ENCODE measurements around the gene TSC2.
"Not testable (repeated sequence)": the region's sequence is repeated elsewhere in the genome, so short reads cannot be mapped to it uniquely, and the experiment has no call there.

The TSC2 gene

GRCh38 chr16:2091547-2092255 lies 43.9 kb downstream of the TSC2 start:
- in situ Hi-C loops (cut with MboI; ENCODE audit: low pct_unique_long_range_greater_than_20kb, low sequenced_read_pairs): no loop called here
- no peak for DNase-seq

GRCh38 chr16:2092256-2092620 lies 44.5 kb downstream of the TSC2 start:
- no peak for DNase-seq
- in situ Hi-C loops (cut with MboI; ENCODE audit: low pct_unique_long_range_greater_than_20kb, low sequenced_read_pairs): no loop called here

- in situ Hi-C loops (cut with MboI; ENCODE audit: low pct_unique_long_range_greater_than_20kb, low sequenced_read_pairs): no loop called here
- no peak for DNase-seq
Measured at GRCh38 chr16:2092866-2093265, 45.1 kb downstream of the TSC2 start.

- no peak for DNase-seq
- in situ Hi-C loops (cut with MboI; ENCODE audit: low pct_unique_long_range_greater_than_20kb, low sequenced_read_pairs): no loop called here
Measured at GRCh38 chr16:2093793-2094192, 46.0 kb downstream of the TSC2 start.

GRCh38 chr16:2095315-2095853 lies 47.6 kb downstream of the TSC2 start:
- in situ Hi-C loops (cut with MboI; ENCODE audit: low pct_unique_long_range_greater_than_20kb, low sequenced_read_pairs): no loop called here
- DNase-seq: no peak

GRCh38 chr16:2095918-2096582 lies 48.3 kb downstream of the TSC2 start:
- no peak for DNase-seq
- in situ Hi-C loops (cut with MboI; ENCODE audit: low pct_unique_long_range_greater_than_20kb, low sequenced_read_pairs): no loop called here

GRCh38 chr16:2096853-2097595 lies 49.2 kb downstream of the TSC2 start:
- in situ Hi-C loops (cut with MboI; ENCODE audit: low pct_unique_long_range_greater_than_20kb, low sequenced_read_pairs): no loop called here
- no peak for DNase-seq

GRCh38 chr16:2097689-2098088 lies 49.9 kb downstream of the TSC2 start:
- DNase-seq; in situ Hi-C loops (cut with MboI; ENCODE audit: low pct_unique_long_range_greater_than_20kb, low sequenced_read_pairs): not testable (repeated sequence)

- DNase-seq; in situ Hi-C loops (cut with MboI; ENCODE audit: low pct_unique_long_range_greater_than_20kb, low sequenced_read_pairs): not testable (repeated sequence)
Measured at GRCh38 chr16:2101581-2101980, 53.8 kb downstream of the TSC2 start.

- in situ Hi-C loops (cut with MboI; ENCODE audit: low pct_unique_long_range_greater_than_20kb, low sequenced_read_pairs): no loop called here
- DNase-seq: no peak
Measured at GRCh38 chr16:2102471-2102870, 54.7 kb downstream of the TSC2 start.

- in situ Hi-C loops (cut with MboI; ENCODE audit: low pct_unique_long_range_greater_than_20kb, low sequenced_read_pairs): not testable (repeated sequence)
Measured at GRCh38 chr16:2104464-2104863, 56.7 kb downstream of the TSC2 start.

GRCh38 chr16:2105291-2105690 lies 57.5 kb downstream of the TSC2 start:
- in situ Hi-C loops (cut with MboI; ENCODE audit: low pct_unique_long_range_greater_than_20kb, low sequenced_read_pairs); DNase-seq: not testable (repeated sequence)

More at GRCh38 chr16:2104464-2104863, 56.7 kb downstream of the TSC2 start:
- not testable (repeated sequence) for DNase-seq

GRCh38 chr16:2105769-2106168 lies 58.0 kb downstream of the TSC2 start:
- in situ Hi-C loops (cut with MboI; ENCODE audit: low pct_unique_long_range_greater_than_20kb, low sequenced_read_pairs); DNase-seq: not testable (repeated sequence)

- in situ Hi-C loops (cut with MboI; ENCODE audit: low pct_unique_long_range_greater_than_20kb, low sequenced_read_pairs); DNase-seq: not testable (repeated sequence)
Measured at GRCh38 chr16:2106211-2106610, 58.4 kb downstream of the TSC2 start.

- in situ Hi-C loops (cut with MboI; ENCODE audit: low pct_unique_long_range_greater_than_20kb, low sequenced_read_pairs); DNase-seq: not testable (repeated sequence)
Measured at GRCh38 chr16:2107121-2107790, 59.5 kb downstream of the TSC2 start.

GRCh38 chr16:2107791-2108125 lies 60.0 kb downstream of the TSC2 start:
- DNase-seq; in situ Hi-C loops (cut with MboI; ENCODE audit: low pct_unique_long_range_greater_than_20kb, low sequenced_read_pairs): not testable (repeated sequence)

- in situ Hi-C loops (cut with MboI; ENCODE audit: low pct_unique_long_range_greater_than_20kb, low sequenced_read_pairs); DNase-seq: not testable (repeated sequence)
Measured at GRCh38 chr16:2108446-2109270, 60.9 kb downstream of the TSC2 start.

- DNase-seq; in situ Hi-C loops (cut with MboI; ENCODE audit: low pct_unique_long_range_greater_than_20kb, low sequenced_read_pairs): not testable (repeated sequence)
Measured at GRCh38 chr16:2109271-2109580, 61.4 kb downstream of the TSC2 start.

- in situ Hi-C loops (cut with MboI; ENCODE audit: low pct_unique_long_range_greater_than_20kb, low sequenced_read_pairs); DNase-seq: not testable (repeated sequence)
Measured at GRCh38 chr16:2109872-2110271, 62.1 kb downstream of the TSC2 start.

Data from KBM-7 (cell line).